ENCODE data around the gene TSEN2. TPM values are rescaled to one million over a fixed set of nuclear protein-coding genes. Genes with fewer than 3 reads are reported as not detected.

TSEN2 gene
- total RNA-seq, 1 experiment from 2014 or later = 7.6 TPM

DNA sequence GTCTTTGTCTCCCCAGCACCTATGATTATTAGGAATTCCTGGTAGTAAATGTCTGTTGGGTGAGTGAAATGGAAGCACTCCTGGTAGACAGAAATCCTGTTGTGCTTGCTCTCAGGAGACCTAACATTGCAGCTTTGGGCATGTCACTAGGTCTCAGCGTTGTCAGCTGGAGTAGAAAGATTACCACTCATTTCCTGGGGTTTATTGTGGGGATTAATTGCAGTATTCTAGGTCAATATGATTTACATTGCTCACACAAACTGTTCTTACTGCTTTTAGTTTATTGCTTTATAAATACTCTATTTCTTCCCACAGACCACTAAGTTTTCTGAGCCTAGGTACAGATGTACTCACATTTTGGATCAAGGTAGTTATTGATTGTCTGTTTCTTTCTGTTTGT is 5.1 kb downstream of the TSEN2 start:
- DNase-seq (ENCODE audit: low read depth in 1 of 2, low spot score in 2 of 2) = no peak
- H3K4me1 ChIP-seq (replicated peaks) = peaks cover 4% of the 10 kb centered on the region; the same call in 1 of the 2 replicates
- no peak overlapping the region for H3K27ac ChIP-seq
- H3K4me3 ChIP-seq = no peak overlapping the region
- H3K27me3 ChIP-seq (replicated peaks) = no peaks in the 10 kb centered on the region
- no peaks in the 10 kb centered on the region for H3K36me3 ChIP-seq
- H3K9me3 ChIP-seq (replicated peaks) = no peaks in the 10 kb centered on the region

DNA sequence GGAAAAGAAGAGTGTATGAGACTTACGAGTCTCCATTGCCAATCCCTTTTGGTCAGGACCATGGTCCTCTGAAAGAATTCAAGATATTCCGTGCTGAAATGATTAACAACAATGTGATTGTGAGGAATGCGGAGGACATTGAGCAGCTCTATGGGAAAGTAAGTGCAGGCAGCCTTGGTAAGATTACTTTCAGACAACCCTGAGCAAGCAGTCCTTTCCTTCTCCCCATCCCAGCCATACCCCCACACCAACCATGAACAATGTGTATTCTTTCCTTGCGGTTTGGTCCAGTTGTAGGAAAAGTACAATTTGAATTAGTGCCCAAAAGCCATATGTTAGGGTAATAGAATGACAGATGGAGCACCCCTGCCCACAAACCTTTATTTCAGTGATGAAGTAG is 5.6 kb downstream of the TSEN2 start:
- no peak overlapping the region for H3K27ac ChIP-seq
- no peak for DNase-seq (ENCODE audit: low read depth in 1 of 2, low spot score in 2 of 2)
- H3K4me1 ChIP-seq (replicated peaks) = peaks cover 4% of the 10 kb centered on the region; the same call in 1 of the 2 replicates
- H3K4me3 ChIP-seq = no peak overlapping the region
- no peaks in the 10 kb centered on the region for H3K9me3 ChIP-seq (replicated peaks)
- no peaks in the 10 kb centered on the region for H3K27me3 ChIP-seq (replicated peaks)
- no peaks in the 10 kb centered on the region for H3K36me3 ChIP-seq

DNA sequence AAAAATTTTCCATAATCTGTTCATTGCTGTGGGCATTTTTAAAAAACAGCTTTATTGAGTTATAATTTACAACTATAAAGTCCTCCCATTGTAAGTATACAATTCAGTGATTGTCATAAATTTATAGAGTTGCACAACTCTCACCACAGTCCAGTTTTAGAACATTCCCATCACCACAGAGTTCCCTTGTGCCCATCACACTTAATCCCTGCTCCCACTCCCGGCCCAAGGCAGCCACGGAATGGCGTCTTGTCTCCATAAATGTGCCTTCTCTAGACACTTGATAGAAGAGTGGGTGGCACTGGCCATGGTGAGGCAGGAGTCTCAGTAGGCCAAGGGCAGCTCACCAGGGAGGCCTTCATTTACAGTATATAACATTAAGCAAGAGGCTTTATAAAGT is 6.3 kb downstream of the TSEN2 start:
- H3K4me1 ChIP-seq (replicated peaks) = no peaks in the 10 kb centered on the region
- no peak for DNase-seq (ENCODE audit: low read depth in 1 of 2, low spot score in 2 of 2)
- no peak overlapping the region for H3K4me3 ChIP-seq
- H3K27me3 ChIP-seq (replicated peaks) = no peaks in the 10 kb centered on the region
- no peaks in the 10 kb centered on the region for H3K9me3 ChIP-seq (replicated peaks)
- no peak overlapping the region for H3K27ac ChIP-seq
- H3K36me3 ChIP-seq = no peaks in the 10 kb centered on the region

DNA sequence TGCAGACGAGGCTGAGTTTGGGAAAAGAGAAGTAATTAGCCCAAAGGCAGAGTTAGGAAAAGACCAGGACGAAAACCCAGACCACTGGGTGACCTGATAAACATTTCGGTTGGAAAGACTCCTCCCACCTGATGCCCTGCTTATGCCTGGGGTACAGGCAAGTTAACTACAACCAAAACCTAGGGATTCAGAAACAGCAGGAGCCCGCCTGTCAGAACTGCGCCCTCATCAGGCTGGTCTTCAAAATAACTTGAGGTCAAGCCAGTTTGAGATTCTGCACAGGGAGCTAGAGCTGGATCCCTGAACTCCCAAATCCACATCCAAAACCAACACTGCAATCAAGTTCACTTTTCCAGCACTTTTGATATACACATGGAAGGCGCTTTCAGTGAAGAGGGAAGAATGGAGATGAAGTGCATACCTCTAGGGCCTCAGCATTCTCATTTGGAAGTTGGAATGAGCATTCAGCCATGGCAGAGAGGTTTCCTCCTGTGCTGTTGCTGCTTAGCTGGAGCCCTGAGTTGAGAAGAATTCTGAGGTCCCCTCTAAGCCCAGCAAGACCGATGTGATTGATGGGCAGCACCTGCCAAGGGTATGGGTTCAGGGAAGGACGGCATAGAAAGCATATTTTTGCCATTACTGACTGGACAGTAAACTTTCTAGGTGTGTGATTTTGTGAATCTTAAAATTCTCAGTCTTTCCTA is 11.6 kb downstream of the TSEN2 start:
- H3K36me3 ChIP-seq = no peaks in the 10 kb centered on the region
- no peaks in the 10 kb centered on the region for H3K27me3 ChIP-seq (replicated peaks)
- no peaks in the 10 kb centered on the region for H3K9me3 ChIP-seq (replicated peaks)
- no peaks in the 10 kb centered on the region for H3K4me1 ChIP-seq (replicated peaks)
- H3K27ac ChIP-seq = no peak overlapping the region
- DNase-seq (ENCODE audit: low read depth in 1 of 2, low spot score in 2 of 2) = no peak
- H3K4me3 ChIP-seq = no peak overlapping the region

DNA sequence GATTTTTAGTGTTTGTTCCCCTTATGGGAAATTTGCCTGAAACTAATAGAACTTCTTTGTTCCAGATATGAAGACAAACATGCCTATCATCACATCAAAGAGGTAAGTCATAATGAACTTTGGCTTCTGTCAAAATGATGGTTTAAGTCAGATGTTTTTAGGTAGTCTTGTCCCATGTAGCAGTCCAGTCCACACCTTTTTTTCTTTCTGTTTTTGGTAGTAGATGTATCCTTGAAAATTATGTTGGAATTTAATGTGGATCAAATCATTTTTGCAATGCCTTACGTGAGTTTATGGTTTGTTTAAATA is 12.1 kb downstream of the TSEN2 start:
- Histone ChIP-seq H3K9me3 (replicated peaks) (no peaks in the 10 kb centered on the region), H3K27ac (no peak overlapping the region), H3K4me3 (no peak overlapping the region), H3K27me3 (replicated peaks) (no peaks in the 10 kb centered on the region), H3K36me3 (no peaks in the 10 kb centered on the region), H3K4me1 (replicated peaks) (no peaks in the 10 kb centered on the region)
- DNase-seq (ENCODE audit: low read depth in 1 of 2, low spot score in 2 of 2) = no peak

DNA sequence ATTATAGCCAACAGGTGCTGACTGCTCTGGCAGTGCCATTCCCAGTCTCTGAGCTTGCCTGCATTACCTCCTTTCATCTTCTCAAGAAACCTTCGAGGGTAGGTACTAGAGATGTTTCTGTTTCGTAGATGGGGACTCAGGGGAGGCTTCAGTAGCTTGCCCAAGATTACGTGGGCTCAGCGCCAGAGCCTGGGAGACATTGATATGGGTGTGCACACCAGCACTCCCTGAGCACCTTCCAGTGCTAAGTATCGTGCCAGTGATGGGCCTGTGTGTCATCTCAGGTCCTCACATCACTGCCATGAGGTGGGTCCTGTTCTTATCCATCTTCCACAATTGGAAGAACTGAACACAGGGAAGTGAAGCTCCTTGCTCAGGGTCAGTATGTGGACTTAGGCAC is 15.2 kb downstream of the TSEN2 start:
- no peak overlapping the region for H3K4me3 ChIP-seq
- DNase-seq (ENCODE audit: low read depth in 1 of 2, low spot score in 2 of 2) = no peak
- peaks cover 3% of the 10 kb centered on the region; the same call in 1 of the 2 replicates for H3K36me3 ChIP-seq
- no peaks in the 10 kb centered on the region for H3K9me3 ChIP-seq (replicated peaks)
- H3K4me1 ChIP-seq (replicated peaks) = no peaks in the 10 kb centered on the region
- no peak overlapping the region for H3K27ac ChIP-seq
- H3K27me3 ChIP-seq (replicated peaks) = no peaks in the 10 kb centered on the region

DNA sequence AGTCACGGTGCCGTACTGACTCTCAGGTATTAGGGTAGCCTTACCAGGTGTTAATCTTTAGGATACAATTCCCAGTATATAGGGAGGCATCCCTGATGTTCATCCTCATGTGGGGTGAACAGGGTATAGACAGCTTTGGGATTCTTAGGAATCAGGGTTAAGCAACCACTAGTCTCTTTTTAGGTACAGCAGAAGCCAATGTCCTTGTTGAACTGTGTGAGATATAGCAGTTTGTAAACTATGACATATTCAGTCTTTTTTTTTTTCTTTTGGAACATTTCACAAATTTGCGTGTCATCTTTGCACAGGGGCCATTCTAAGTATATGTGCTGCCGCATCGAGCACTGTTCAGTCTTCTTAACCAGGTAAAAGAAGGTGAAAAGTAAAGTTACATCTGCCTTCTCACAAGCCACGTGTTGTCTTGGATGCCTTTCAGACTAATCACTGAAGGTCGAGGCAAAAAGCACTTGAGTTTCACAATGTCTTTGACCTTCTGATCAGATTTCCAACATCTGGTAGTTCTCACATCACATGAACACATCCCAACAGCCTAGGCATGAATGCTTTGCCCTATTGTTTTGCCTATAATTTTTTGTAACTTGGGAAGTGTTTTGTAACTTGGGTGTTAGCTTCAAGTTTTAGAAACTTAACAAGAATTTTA is 17.2 kb downstream of the TSEN2 start:
- H3K36me3 ChIP-seq = peaks cover 3% of the 10 kb centered on the region; the same call in 1 of the 2 replicates
- H3K27ac ChIP-seq = no peak overlapping the region

DNA sequence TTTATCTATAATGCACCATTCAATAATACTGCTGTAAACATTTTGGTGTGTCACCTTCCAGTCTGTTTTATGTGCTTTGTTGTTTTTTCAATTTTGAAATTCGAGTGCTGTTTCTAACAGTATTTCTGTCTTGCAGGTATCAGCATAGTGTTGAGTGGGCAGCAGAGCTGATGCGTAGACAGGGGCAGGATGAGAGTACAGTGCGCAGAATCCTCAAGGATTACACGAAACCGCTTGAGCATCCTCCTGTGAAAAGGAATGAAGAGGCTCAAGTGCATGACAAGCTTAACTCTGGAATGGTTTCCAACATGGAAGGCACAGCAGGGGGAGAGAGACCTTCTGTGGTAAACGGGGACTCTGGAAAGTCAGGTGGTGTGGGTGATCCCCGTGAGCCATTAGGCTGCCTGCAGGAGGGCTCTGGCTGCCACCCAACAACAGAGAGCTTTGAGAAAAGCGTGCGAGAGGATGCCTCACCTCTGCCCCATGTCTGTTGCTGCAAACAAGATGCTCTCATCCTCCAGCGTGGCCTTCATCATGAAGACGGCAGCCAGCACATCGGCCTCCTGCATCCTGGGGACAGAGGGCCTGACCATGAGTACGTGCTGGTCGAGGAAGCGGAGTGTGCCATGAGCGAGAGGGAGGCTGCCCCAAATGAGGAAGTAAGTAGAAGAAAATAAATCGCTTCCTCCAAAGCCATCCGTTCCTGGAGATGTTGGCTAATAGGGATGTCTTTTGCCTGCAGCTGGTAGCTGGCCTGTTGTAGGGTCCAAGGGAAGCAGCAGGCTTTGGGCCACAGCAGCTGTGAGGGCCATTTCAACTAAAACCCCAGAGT is 19.1 kb downstream of the TSEN2 start:
- no peaks in the 10 kb centered on the region for H3K9me3 ChIP-seq (replicated peaks)
- no peak for DNase-seq (ENCODE audit: low read depth in 1 of 2, low spot score in 2 of 2)
- peaks cover 11% of the 10 kb centered on the region for H3K4me1 ChIP-seq (replicated peaks)
- H3K36me3 ChIP-seq = peaks cover 3% of the 10 kb centered on the region; the same call in 1 of the 2 replicates
- no peak overlapping the region for H3K27ac ChIP-seq
- H3K4me3 ChIP-seq = no peak overlapping the region
- H3K27me3 ChIP-seq (replicated peaks) = no peaks in the 10 kb centered on the region

More for the DNA sequence above, 17.2 kb downstream of the TSEN2 start:
- no peak for DNase-seq (ENCODE audit: low read depth in 1 of 2, low spot score in 2 of 2)
- no peaks in the 10 kb centered on the region for H3K4me1 ChIP-seq (replicated peaks)
- H3K27me3 ChIP-seq (replicated peaks) = no peaks in the 10 kb centered on the region
- H3K9me3 ChIP-seq (replicated peaks) = no peaks in the 10 kb centered on the region
- H3K4me3 ChIP-seq = no peak overlapping the region

DNA sequence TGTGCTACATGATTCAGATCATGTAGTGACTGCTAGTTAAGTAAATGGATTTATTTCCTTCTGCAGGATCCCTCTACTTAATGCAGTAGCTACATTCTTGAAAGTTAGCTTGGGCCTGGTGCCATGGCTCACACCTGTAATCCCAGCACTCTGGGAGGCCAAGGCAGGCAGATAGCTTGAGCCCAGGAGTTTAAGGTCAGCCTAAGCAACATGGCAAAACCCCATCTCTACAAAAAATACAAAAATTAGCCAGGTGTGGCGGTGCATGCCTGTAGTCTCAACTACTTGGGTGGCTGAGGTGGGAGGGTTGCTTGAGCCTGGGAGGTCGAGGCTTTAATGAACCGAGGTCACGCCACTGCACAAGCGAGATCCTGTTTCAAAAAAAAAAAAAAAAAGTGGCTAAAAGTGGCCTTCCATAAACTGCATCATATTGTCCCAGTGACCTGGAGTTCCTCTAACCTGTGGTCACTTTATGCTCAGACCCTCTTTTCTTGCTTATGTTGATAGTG is 22.0 kb downstream of the TSEN2 start:
- no peak overlapping the region for H3K4me3 ChIP-seq
- H3K4me1 ChIP-seq (replicated peaks) = peaks cover 16% of the 10 kb centered on the region
- no peak overlapping the region for H3K27ac ChIP-seq
- H3K27me3 ChIP-seq (replicated peaks) = no peaks in the 10 kb centered on the region
- peaks cover 3% of the 10 kb centered on the region; the same call in 1 of the 2 replicates for H3K36me3 ChIP-seq
- no peaks in the 10 kb centered on the region for H3K9me3 ChIP-seq (replicated peaks)
- no peak for DNase-seq (ENCODE audit: low read depth in 1 of 2, low spot score in 2 of 2)

DNA sequence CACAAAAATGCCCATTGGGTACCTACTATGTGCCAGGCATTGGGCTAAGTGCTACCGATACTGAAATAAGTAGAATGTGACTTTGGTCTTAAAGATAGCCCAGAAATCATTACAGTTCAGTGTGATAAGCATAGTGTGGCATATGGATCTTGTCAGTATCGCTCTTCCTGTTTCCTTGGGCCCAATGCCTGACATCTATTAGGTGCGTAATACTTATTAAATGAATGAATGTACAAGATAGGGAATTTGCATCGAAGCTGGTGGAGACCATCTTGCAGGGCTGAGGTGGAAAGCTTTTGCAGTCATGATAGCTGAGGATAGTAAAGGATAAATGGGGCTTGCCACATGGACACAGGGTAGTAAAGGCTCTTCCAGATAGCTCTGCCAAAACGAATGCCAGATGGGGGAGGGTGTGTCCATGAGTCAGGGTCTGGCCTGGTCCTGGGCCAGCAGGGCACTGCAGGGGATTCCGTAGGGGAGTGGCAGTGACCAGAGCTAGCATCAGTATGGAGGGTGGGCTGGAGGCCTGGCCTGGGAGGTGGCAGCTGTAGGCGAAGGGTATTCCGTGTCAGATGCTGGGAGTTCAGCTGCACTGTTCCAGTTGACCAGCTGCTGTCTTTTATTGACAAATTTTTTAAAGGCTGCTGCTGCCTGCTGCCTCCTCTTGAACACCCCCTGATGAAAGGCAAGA is 23.5 kb downstream of the TSEN2 start:
- no peaks in the 10 kb centered on the region for H3K9me3 ChIP-seq (replicated peaks)
- peak in 1 of 2 experiments; percentile 45 for DNase-seq (ENCODE audit: low read depth in 1 of 2, low spot score in 2 of 2)
- H3K4me3 ChIP-seq = no peak overlapping the region
- H3K4me1 ChIP-seq (replicated peaks) = peaks cover 16% of the 10 kb centered on the region
- H3K36me3 ChIP-seq = peaks cover 3% of the 10 kb centered on the region; the same call in 1 of the 2 replicates
- H3K27me3 ChIP-seq (replicated peaks) = no peaks in the 10 kb centered on the region
- 0 out of 2 replicates have a peak overlapping the region, but pooled peaks have one; percentile 19 for H3K27ac ChIP-seq

DNA sequence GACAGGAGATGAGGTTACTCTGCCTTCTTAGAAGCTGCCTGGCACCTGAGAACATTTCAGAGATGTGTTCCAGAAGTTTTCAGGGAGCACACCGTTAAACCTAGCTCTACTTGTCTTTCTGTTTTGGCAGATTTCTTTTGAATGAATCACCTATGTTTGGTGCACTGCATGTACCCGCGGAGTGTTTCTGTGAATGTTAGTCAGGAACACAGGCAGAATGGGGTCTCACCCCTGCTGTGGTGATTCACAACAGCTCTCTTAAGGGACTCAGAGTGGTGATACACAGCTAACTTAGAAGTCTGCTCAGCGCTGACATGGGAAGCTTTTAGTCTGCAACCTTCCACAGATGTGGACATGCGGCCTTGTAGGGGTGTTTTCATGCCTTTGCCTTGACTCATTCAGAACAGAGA is 24.0 kb downstream of the TSEN2 start:
- Histone ChIP-seq H3K27ac (0 out of 2 replicates have a peak overlapping the region, but pooled peaks have one; percentile 19), H3K27me3 (replicated peaks) (no peaks in the 10 kb centered on the region), H3K36me3 (peaks cover 3% of the 10 kb centered on the region; the same call in 1 of the 2 replicates), H3K4me3 (no peak overlapping the region), H3K9me3 (replicated peaks) (no peaks in the 10 kb centered on the region), H3K4me1 (replicated peaks) (peaks cover 16% of the 10 kb centered on the region)
- peak; percentile 52 to 66 for DNase-seq (ENCODE audit: low read depth in 1 of 2, low spot score in 2 of 2)

DNA sequence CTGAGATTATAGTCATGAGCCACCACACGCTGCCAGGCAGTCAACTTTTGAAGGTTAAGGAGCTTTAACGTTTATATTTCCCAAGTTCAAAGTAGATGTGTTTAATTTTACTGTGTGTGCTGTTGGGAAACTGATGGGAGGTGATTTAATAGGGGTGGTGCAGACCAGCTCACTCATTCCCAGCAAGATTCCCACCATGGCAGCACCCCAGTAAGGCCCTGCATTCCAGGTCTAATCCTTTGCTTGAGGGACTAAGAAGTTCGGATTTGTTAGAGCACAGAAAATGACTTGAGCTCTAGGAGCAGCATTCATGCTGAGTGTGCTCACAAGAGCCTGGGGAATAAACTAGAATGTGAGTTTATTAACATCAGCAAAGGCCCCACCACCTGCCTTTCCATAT is 25.2 kb downstream of the TSEN2 start:
- no peaks in the 10 kb centered on the region for H3K27me3 ChIP-seq (replicated peaks)
- H3K9me3 ChIP-seq (replicated peaks) = no peaks in the 10 kb centered on the region
- DNase-seq (ENCODE audit: low read depth in 1 of 2, low spot score in 2 of 2) = no peak
- no peaks in the 10 kb centered on the region for H3K36me3 ChIP-seq
- H3K4me1 ChIP-seq (replicated peaks) = peaks cover 16% of the 10 kb centered on the region
- no peak overlapping the region for H3K4me3 ChIP-seq
- H3K27ac ChIP-seq = no peak overlapping the region

DNA sequence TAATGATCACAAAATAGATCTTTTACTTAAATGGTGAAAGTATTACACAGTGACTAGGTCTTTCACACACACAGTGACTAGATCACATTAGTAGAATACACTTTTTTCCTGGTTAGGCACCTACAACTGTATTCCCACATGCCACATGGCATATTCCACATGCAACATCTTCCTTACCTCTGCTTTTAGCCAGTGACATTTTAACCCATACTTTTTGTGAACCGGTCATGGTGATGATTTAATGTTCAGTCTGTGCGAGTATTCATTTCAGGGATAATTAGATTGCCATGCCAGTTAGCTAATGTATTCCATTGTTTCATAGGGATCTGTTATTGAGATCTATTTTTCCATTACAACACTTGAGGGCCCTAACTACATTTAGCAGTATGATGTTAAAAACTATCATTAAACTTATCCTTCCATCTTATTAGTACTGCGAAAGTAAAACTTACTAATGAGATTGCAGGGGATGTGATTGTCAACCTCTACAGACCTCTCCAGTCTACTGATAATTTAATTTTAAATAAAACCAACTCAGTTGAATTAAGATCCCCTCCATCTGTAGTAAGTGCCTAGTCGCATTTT is 28.3 kb downstream of the TSEN2 start:
- Histone ChIP-seq H3K9me3 (replicated peaks) (no peaks in the 10 kb centered on the region), H3K4me1 (replicated peaks) (peaks cover 13% of the 10 kb centered on the region), H3K27me3 (replicated peaks) (no peaks in the 10 kb centered on the region), H3K4me3 (no peak overlapping the region), H3K36me3 (no peaks in the 10 kb centered on the region), H3K27ac (no peak overlapping the region)
- DNase-seq (ENCODE audit: low read depth in 1 of 2, low spot score in 2 of 2) = no peak

Data from SJSA1 (cell line).